SK-N-SH (cell line): Measurements from ENCODE around the gene TMEM187. TPM values are rescaled to one million over a fixed set of nuclear protein-coding genes. Genes with fewer than 3 reads are reported as not detected.

ENCODE experiments used
- CTCF ChIA-PET: fragments of 300-600, 350-600 bp; formaldehyde crosslinking; extraction: SDS; loops from one replicate; lab custom pipeline; 2021; lab: Yijun Ruan, JAX
- POLR2A ChIA-PET: fragments of 350-600 bp; sonication (Branson Sonifier 250); formaldehyde crosslinking; extraction: SDS; loops from one replicate; lab custom pipeline; 2020; ENCODE audit warnings: antibody characterized with exemption, inconsistent platforms; lab: Yijun Ruan, JAX
- DNase-seq: peaks from one replicate; pipeline ENCODE4 v3.0.0; 2012
- H2AFZ ChIP-seq: fragments of 200-600 bp; sonication (generic); 2 replicates; pipeline ENCODE4 v1.8.1; 2016; ENCODE audit warnings: antibody characterized with exemption, mild to moderate bottlenecking, low read depth
- H3F3A ChIP-seq: fragments of 200-600 bp; sonication (generic); replicated peaks from 2 replicates; pipeline ENCODE3; 2016; ENCODE audit warnings: antibody characterized with exemption, mild to moderate bottlenecking; ENCODE audit not compliant: insufficient read depth
- H3K27ac ChIP-seq, 2 experiments: fragments of 200-500 bp in 1 of 2; fragments of 200-600 bp in 1 of 2; sonication (Bioruptor generic) in 1 of 2; sonication (generic), shearing (Covaris generic) in 1 of 2; 2 replicates each; pipeline versions ENCODE4 v1.5.1 to v1.6.1; 2014 to 2016; ENCODE audit warnings: low read depth in 2 of 2, inconsistent platforms in 1 of 2, low read length in 1 of 2, mild to moderate bottlenecking in 1 of 2, mixed read lengths in 1 of 2
- H3K27me3 ChIP-seq: fragments of 200-600 bp; sonication (generic), shearing (Covaris generic); 2 replicates; pipeline ENCODE4 v1.6.1; 2016; ENCODE audit warnings: mixed run types; ENCODE audit not compliant: insufficient read depth
- H3K36me3 ChIP-seq, 2 experiments: fragments of 200-500 bp in 1 of 2; fragments of 200-600 bp in 1 of 2; sonication (Bioruptor generic) in 1 of 2; sonication (generic) in 1 of 2; replicated peaks in 1 of 2; 2 replicates each; pipeline versions ENCODE3 to v1.5.1; 2014 to 2016; ENCODE audit warnings: low read length in 1 of 2, mild to moderate bottlenecking in 1 of 2; ENCODE audit not compliant: insufficient read depth in 2 of 2, control insufficient read depth in 1 of 2
- H3K4me1 ChIP-seq, 2 experiments: fragments of 200-500 bp in 1 of 2; fragments of 200-600 bp in 1 of 2; sonication (Bioruptor generic) in 1 of 2; sonication (generic), shearing (Covaris generic) in 1 of 2; 2 replicates each; pipeline versions ENCODE4 v1.5.1 to v1.6.1; 2014 to 2016; ENCODE audit warnings: low read depth in 1 of 2, low read length in 1 of 2, mixed run types in 1 of 2; ENCODE audit not compliant: insufficient read depth in 2 of 2, control insufficient read depth in 1 of 2
- H3K4me2 ChIP-seq: fragments of 200-600 bp; sonication (generic), shearing (Covaris generic); 2 replicates; pipeline ENCODE4 v1.6.1; 2017; ENCODE audit warnings: mixed run types
- H3K4me3 ChIP-seq, 2 experiments: fragments of 200-500 bp in 1 of 2; fragments of 200-600 bp in 1 of 2; sonication (Bioruptor generic) in 1 of 2; sonication (generic), shearing (Covaris generic) in 1 of 2; 2 replicates each; pipeline versions ENCODE4 v1.5.1 to v1.8.1; 2014 to 2016; ENCODE audit warnings: low read depth in 2 of 2, inconsistent platforms in 1 of 2, low read length in 1 of 2, mild to moderate bottlenecking in 1 of 2, mixed read lengths in 1 of 2, moderate library complexity in 1 of 2
- H3K79me2 ChIP-seq: fragments of 200-600 bp; sonication (generic); 2 replicates; pipeline ENCODE4 v1.8.1; 2017; ENCODE audit warnings: mild to moderate bottlenecking; ENCODE audit not compliant: insufficient read depth
- H3K9ac ChIP-seq: fragments of 200-600 bp; sonication (generic); 2 replicates; pipeline ENCODE4 v1.6.1; 2017; ENCODE audit warnings: mixed run types
- H3K9me2 ChIP-seq: fragments of 200-600 bp; sonication (generic); 2 replicates; pipeline ENCODE4 v1.6.1; 2017; ENCODE audit warnings: mixed run types
- H3K9me3 ChIP-seq: fragments of 200-600 bp; sonication (generic); 2 replicates; pipeline ENCODE4 v1.6.1; 2017; ENCODE audit warnings: mixed run types, mild to moderate bottlenecking, moderate library complexity
- H4K20me1 ChIP-seq: fragments of 200-600 bp; sonication (generic); 2 replicates; pipeline ENCODE4 v1.6.1; 2017; ENCODE audit warnings: mild to moderate bottlenecking, mixed run types; ENCODE audit not compliant: insufficient read depth
- CTCF ChIP-seq: fragments of 200-600 bp; sonication (generic); IDR thresholded peaks from 2 replicates; pipeline ENCODE4 v1.6.1; 2017; ENCODE audit warnings: antibody characterized with exemption, mild to moderate bottlenecking, moderate library complexity
- EP300 ChIP-seq, 2 experiments: IDR thresholded peaks; 2 replicates each; pipeline versions ENCODE4 v1.4.0 to v1.6.1; 2012; ENCODE audit warnings: borderline replicate concordance in 1 of 2, low read depth in 1 of 2, low read length in 1 of 2
- EZH2phosphoT487 ChIP-seq: fragments of 200-600 bp; sonication (generic); IDR thresholded peaks from 2 replicates; pipeline ENCODE4 v1.6.1; 2017; ENCODE audit warnings: low read depth, mixed run types, mild to moderate bottlenecking, antibody characterized with exemption, moderate library complexity, borderline replicate concordance
- FOSL2 ChIP-seq: IDR thresholded peaks from 2 replicates; pipeline ENCODE4 v1.4.0; 2012; ENCODE audit warnings: low read depth, mild to moderate bottlenecking, moderate library complexity, borderline replicate concordance
- FOXJ3 ChIP-seq: sonication (generic); formaldehyde crosslinking; IDR thresholded peaks from 2 replicates; pipeline ENCODE4 v1.5.1; 2020; ENCODE audit warnings: mild to moderate bottlenecking, missing genetic modification reagents
- GATA2 ChIP-seq: sonication (generic); formaldehyde crosslinking; IDR thresholded peaks from 2 replicates; pipeline ENCODE4 v1.5.0; 2020; ENCODE audit warnings: mild to moderate bottlenecking, missing genetic modification reagents
- IRF3 ChIP-seq: fragments of 150-350 bp; IDR thresholded peaks from 2 replicates; pipeline ENCODE4 v1.6.1; 2016; ENCODE audit warnings: mild to moderate bottlenecking, low read depth, low read length
- NFIC ChIP-seq: IDR thresholded peaks from 2 replicates; pipeline ENCODE4 v1.4.0; 2012; ENCODE audit warnings: borderline replicate concordance
- NRF1 ChIP-seq: IDR thresholded peaks from 2 replicates; pipeline ENCODE4 v1.6.1; 2012; ENCODE audit warnings: low read depth, mild to moderate bottlenecking, low read length
- PBX3 ChIP-seq: IDR thresholded peaks from 2 replicates; pipeline ENCODE4; 2012
- RCOR1 ChIP-seq: fragments of 150-350 bp; IDR thresholded peaks from 2 replicates; pipeline ENCODE4 v1.6.1; 2017; ENCODE audit warnings: antibody characterized with exemption, low read length
- RFX5 ChIP-seq: IDR thresholded peaks from 2 replicates; pipeline ENCODE4 v1.6.1; 2012; ENCODE audit warnings: mild to moderate bottlenecking, improper control_type of control experiment, low read length
- SMC3 ChIP-seq: IDR thresholded peaks from 2 replicates; pipeline ENCODE4 v1.6.1; 2012; ENCODE audit warnings: low read depth, low read length, improper control_type of control experiment
- TEAD4 ChIP-seq: IDR thresholded peaks from 2 replicates; pipeline ENCODE4 v1.4.0; 2012; ENCODE audit warnings: mild to moderate bottlenecking, borderline replicate concordance; ENCODE audit not compliant: insufficient read depth
- YY1 ChIP-seq: IDR thresholded peaks from 2 replicates; pipeline ENCODE4 v1.4.0; 2012; ENCODE audit warnings: low read depth, mild to moderate bottlenecking
- ZBTB33 ChIP-seq: IDR thresholded peaks from 2 replicates; pipeline ENCODE4 v1.4.0; 2012; ENCODE audit warnings: low read depth, borderline replicate concordance
- WGBS: methylation state at CpG from one replicate; pipeline ENCODE4 v1.1.6; 2017; ENCODE audit warnings: low lambda C conversion rate; 5-methylcytosine and 5-hydroxymethylcytosine counted together
- polyA plus RNA-seq, 3 experiments: library from polyadenylated mRNA; depleted of rRNA; stranded (reverse); fragments of >200 nt; gene quantifications; 2 replicates each; pipeline ENCODE4 v1.2.3, GENCODE V29; 2012

The TMEM187 gene
- polyA plus RNA-seq, 1 of the 3 experiments (the other 2 are of a cell fraction): 10.9 TPM

GRCh38 chrX:154023276-154024000 lies 50.9 kb downstream of the TMEM187 start:
- Histone ChIP-seq H3K27me3 (peaks cover 48% of the 10 kb centered on the region), H3K9ac (no peak overlapping the region), H3K36me3 (no peaks in the 10 kb centered on the region), H4K20me1 (no peaks in the 10 kb centered on the region), H3K4me2 (no peak overlapping the region), H3K4me3 (no peak overlapping the region), H3K9me2 (no peaks in the 10 kb centered on the region), H3F3A (peaks cover 7% of the 10 kb centered on the region), H3K79me2 (peaks cover 10% of the 10 kb centered on the region), H3K4me1 (peaks cover 0 to 18% of the 10 kb centered on the region in 2 experiments; a peak in 1 of 4 replicates), H2AFZ (no peak overlapping the region), H3K9me3 (no peaks in the 10 kb centered on the region)
- CTCF ChIA-PET: interaction anchor here (12.4 kb wide), 1 partner anchor 10 kb away, joined by 94 read pairs; no protein-coding TSS in a partner anchor
- DNase-seq: no peak
- POLR2A ChIA-PET: no interaction called here
- TF ChIP-seq FOXJ3 (CRISPR knock-in tag) (no peak), TEAD4 (no peak), GATA2 (CRISPR knock-in tag) (no peak), ZBTB33 (no peak), RCOR1 (no peak), CTCF (no peak), YY1 (no peak), NFIC (no peak), SMC3 (no peak), EZH2phosphoT487 (no peak), RFX5 (no peak), PBX3 (no peak), NRF1 (no peak), EP300 (IDR thresholded peaks at IDR 0.05; ENCODE audit: borderline replicate concordance in 1 of 2, low read depth in 1 of 2, low read length in 1 of 2) (no peak), FOSL2 (no peak), IRF3 (no peak)
- TF ChIP-seq, all 33 proteins: peak for 0
- no peak overlapping the region; a peak in 1 of 4 replicates for H3K27ac ChIP-seq
- WGBS: 64% methylated on average over 26 of the region's 27 CpGs
